IMR-90 (cell line): ENCODE data around the gene IGBP1.
"Not testable (repeated sequence)": the region's sequence is repeated elsewhere in the genome, so short reads cannot be mapped to it uniquely, and the experiment has no call there.

Experiments
- CEBPB ChIP-seq: IDR thresholded peaks from 2 replicates; pipeline ENCODE4 v1.6.1; 2012; ENCODE audit warnings: low read depth, low read length, improper control_type of control experiment
- CHD1 ChIP-seq: IDR thresholded peaks from 2 replicates; pipeline ENCODE4 v1.6.1; 2012; ENCODE audit warnings: low read depth, low read length, improper control_type of control experiment
- CTCF ChIP-seq: conservative IDR thresholded peaks from 2 replicates; pipeline ENCODE4 v1.5.1; 2012; ENCODE audit warnings: mild to moderate bottlenecking, low read depth, low read length, improper control_type of control experiment
- ELK1 ChIP-seq: fragments of 150-350 bp; IDR thresholded peaks from 2 replicates; pipeline ENCODE4 v1.6.1; 2016; ENCODE audit warnings: low read depth, mild to moderate bottlenecking, low read length, moderate library complexity, borderline replicate concordance
- FOS ChIP-seq: fragments of 150-350 bp; IDR thresholded peaks from 2 replicates; pipeline ENCODE4 v1.6.1; 2016; ENCODE audit warnings: low read depth, low read length
- MAFK ChIP-seq: IDR thresholded peaks from 2 replicates; pipeline ENCODE4 v1.6.1; 2012; ENCODE audit warnings: low read depth, low read length, improper control_type of control experiment
- MXI1 ChIP-seq: IDR thresholded peaks from 2 replicates; pipeline ENCODE4 v1.6.1; 2012; ENCODE audit warnings: low read depth, mild to moderate bottlenecking, low read length, moderate library complexity, borderline replicate concordance
- NFE2L2 ChIP-seq: fragments of 150-350 bp; IDR thresholded peaks from 2 replicates; pipeline ENCODE4 v1.6.1; 2016; ENCODE audit warnings: low read depth, mild to moderate bottlenecking, low read length
- POLR2A ChIP-seq: IDR thresholded peaks from 2 replicates; pipeline ENCODE4 v1.6.1; 2012; ENCODE audit warnings: mild to moderate bottlenecking, low read depth, low read length
- RAD21 ChIP-seq: IDR thresholded peaks from 2 replicates; pipeline ENCODE4 v1.6.1; 2012; ENCODE audit warnings: low read length, improper control_type of control experiment
- RCOR1 ChIP-seq: IDR thresholded peaks from 2 replicates; pipeline ENCODE4 v1.6.1; 2012; ENCODE audit warnings: mild to moderate bottlenecking, low read length, improper control_type of control experiment; ENCODE audit not compliant: insufficient replicate concordance
- RFX5 ChIP-seq: IDR thresholded peaks from 2 replicates; pipeline ENCODE4 v1.8.0; 2012; ENCODE audit warnings: low read depth, mild to moderate bottlenecking, low read length, moderate library complexity
- SMC3 ChIP-seq: fragments of 150-350 bp; IDR thresholded peaks from 2 replicates; pipeline ENCODE4 v1.6.1; 2016; ENCODE audit warnings: low read depth, mild to moderate bottlenecking, antibody characterized with exemption, low read length, moderate library complexity
- USF2 ChIP-seq: fragments of 150-350 bp; IDR thresholded peaks from 2 replicates; pipeline ENCODE4 v1.6.1; 2017; ENCODE audit warnings: mild to moderate bottlenecking, antibody characterized with exemption, low read length, low read depth

- not testable (repeated sequence) for TF ChIP-seq ELK1, USF2, CTCF, POLR2A, MAFK, FOS, CEBPB, MXI1, SMC3, RAD21, NFE2L2, RCOR1, CHD1, RFX5
Measured at GRCh38 chrX:70209570-70209969, 76.3 kb downstream of the IGBP1 start.
